Naive thymus-derived CD4-positive, alpha-beta T cell (primary cell): ENCODE results near the gene MECP2. TPM values are rescaled to one million over a fixed set of nuclear protein-coding genes. Genes with fewer than 3 reads are reported as not detected.

ENCODE experiments used
- ATAC-seq: fragments of 150-1000 bp; cut with Tn5 transposase; 2 replicates; pipeline ENCODE4 v1.10.0; 2021; ENCODE audit warnings: mild to moderate bottlenecking, moderate library complexity
- CTCF ChIA-PET: fragments of 350-600 bp; sonication (Branson Sonifier 250); formaldehyde crosslinking; loops from one replicate; lab custom pipeline; 2021; ENCODE audit warnings: antibody characterized with exemption; lab: Charles Lee
- POLR2A ChIA-PET: fragments of 350-600 bp; sonication (Branson Sonifier 250); formaldehyde crosslinking; loops from one replicate; lab custom pipeline; 2021; ENCODE audit warnings: antibody characterized with exemption, inconsistent platforms; lab: Charles Lee
- DNase-seq, 9 donors: peaks; one replicate each; pipeline versions ENCODE4 v3.0.0 to v3.0.0-alpha.2; 2020 to 2022; ENCODE audit warnings: mixed read lengths in 1 of 9
- H3K27ac ChIP-seq: one replicate; pipeline ENCODE4 v1.7.0; 2013; ENCODE audit warnings: mild to moderate bottlenecking, low read depth, low read length, moderate library complexity
- H3K27me3 ChIP-seq, 2 donors: one replicate each; pipeline ENCODE4 v1.7.0; 2013; ENCODE audit warnings: low read length in 2 of 2, mild to moderate bottlenecking in 2 of 2, moderate library complexity in 2 of 2; ENCODE audit not compliant: control insufficient read depth in 2 of 2, insufficient read depth in 2 of 2
- H3K36me3 ChIP-seq, 3 experiments: 1 replicate in 2 of 3; 2 replicates in 1 of 3; pipeline ENCODE4 v1.7.0; 2013; ENCODE audit warnings: low read length in 3 of 3, mild to moderate bottlenecking in 3 of 3, moderate library complexity in 1 of 3; ENCODE audit not compliant: insufficient read depth in 3 of 3, control insufficient read depth in 2 of 3
- H3K4me1 ChIP-seq, 2 donors: one replicate each; pipeline ENCODE4 v1.7.0; 2013; ENCODE audit warnings: low read length in 2 of 2, mild to moderate bottlenecking in 2 of 2, moderate library complexity in 1 of 2; ENCODE audit not compliant: control insufficient read depth in 2 of 2, insufficient read depth in 2 of 2
- H3K4me3 ChIP-seq: 2 replicates; pipeline ENCODE4 v1.7.0; 2013; ENCODE audit warnings: mild to moderate bottlenecking, low read length
- H3K9me3 ChIP-seq, 3 experiments: 1 replicate in 2 of 3; 2 replicates in 1 of 3; pipeline ENCODE4 v1.7.0; 2013; ENCODE audit warnings: low read length in 3 of 3; ENCODE audit not compliant: control insufficient read depth in 2 of 3
- H3K27ac Mint-ChIP-seq, 9 donors: one replicate each; pipeline ENCODE4 v1.8.0; 2020 to 2022; ENCODE audit warnings: mixed read lengths in 9 of 9, mild to moderate bottlenecking in 8 of 9, moderate library complexity in 5 of 9, inconsistent platforms in 2 of 9
- H3K27me3 Mint-ChIP-seq, 5 donors: one replicate each; pipeline ENCODE4 v1.8.0; 2021 to 2022; ENCODE audit warnings: mixed read lengths in 5 of 5, mild to moderate bottlenecking in 1 of 5
- H3K36me3 Mint-ChIP-seq, 5 donors: one replicate each; pipeline ENCODE4 v1.8.0; 2020 to 2022; ENCODE audit warnings: mixed read lengths in 5 of 5, mild to moderate bottlenecking in 3 of 5, inconsistent platforms in 1 of 5
- H3K4me1 Mint-ChIP-seq, 7 donors: one replicate each; pipeline ENCODE4 v1.8.0; 2020 to 2022; ENCODE audit warnings: mixed read lengths in 7 of 7, mild to moderate bottlenecking in 3 of 7, inconsistent platforms in 1 of 7
- H3K4me3 Mint-ChIP-seq, 10 donors: one replicate each; pipeline ENCODE4 v1.8.0; 2020 to 2022; ENCODE audit warnings: mild to moderate bottlenecking in 10 of 10, mixed read lengths in 10 of 10, moderate library complexity in 6 of 10, inconsistent platforms in 2 of 10
- H3K9me3 Mint-ChIP-seq, 11 donors: one replicate each; pipeline ENCODE4 v1.8.0; 2020 to 2022; ENCODE audit warnings: mixed read lengths in 11 of 11, mild to moderate bottlenecking in 4 of 11, inconsistent platforms in 1 of 11, moderate library complexity in 1 of 11
- intact Hi-C, 2 donors: fragments of 100-400 bp; cut with micrococcal nuclease; formaldehyde crosslinking; loops; one replicate each; pipeline ENCODE4 v1.15.1; 2023
- polyA plus RNA-seq, 2 donors: library from polyadenylated mRNA; unstranded; fragments of 300-500 nt; fragmentation: Illumina TruSeq; gene quantifications; one replicate each; pipeline ENCODE4 v1.2.3, GENCODE V29; 2021
- total RNA-seq, 6 experiments: library from RNA in 5 of 6; stranded (reverse) in 5 of 6; gene quantifications; 1 replicate in 5 of 6; 2 replicates in 1 of 6; pipeline ENCODE4 v1.2.3 and lab custom pipeline; 2021 to 2026

MECP2 gene
- total and polyA plus RNA-seq, 7 experiments from 2014 or later, result 12.1 to 155 (median 97.9) TPM

DNA sequence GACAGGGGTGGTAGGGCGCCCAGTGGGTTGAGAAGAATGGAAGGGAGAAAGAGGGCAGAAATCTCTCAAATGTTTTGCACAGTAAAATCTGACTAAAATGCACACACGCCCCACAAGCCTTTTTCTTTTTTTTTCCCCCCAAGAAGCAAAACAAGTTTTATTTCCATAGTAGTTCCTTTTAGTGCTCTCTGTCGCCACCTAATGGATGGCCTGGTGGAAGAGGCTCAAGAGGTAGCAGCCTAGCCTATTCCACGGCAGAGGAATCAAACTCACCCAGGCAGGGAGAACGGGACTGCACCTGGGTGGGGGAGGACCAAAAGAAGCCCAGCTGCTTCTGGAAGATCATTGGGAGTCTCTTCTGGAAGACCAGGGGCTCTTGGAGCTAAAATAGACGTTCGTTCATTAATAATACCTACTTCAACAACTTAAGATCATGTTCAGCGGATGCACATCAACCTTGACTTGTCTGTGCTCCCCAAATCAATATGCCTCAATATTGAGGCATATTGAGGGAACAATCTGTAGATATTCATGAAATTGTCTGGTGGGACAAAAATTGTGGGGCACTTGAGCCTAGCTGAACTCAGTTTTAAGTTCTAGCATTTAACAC, 46.2 kb downstream of the MECP2 start:
- DNase-seq (peak; percentile 33 to 76 (median 66)), ATAC-seq (peak; percentile 87)
- Histone ChIP-seq H3K36me3 (peaks cover 0 to 49% (median 7%) of the 10 kb centered on the region in 3 experiments), H3K4me1 (no peaks in the 10 kb centered on the region), H3K9me3 (no peaks in the 10 kb centered on the region), H3K27ac (peak overlapping the region; percentile 11), H3K4me3 (no peak overlapping the region), H3K27me3 (no peaks in the 10 kb centered on the region)
- POLR2A ChIA-PET, result no interaction called here
- intact Hi-C loops, result loop anchor here (1.0 to 10.0 kb wide), 5 partner anchors 38 to 287 kb away; partner anchors contain the start of genes ARHGAP4 (in 1 of the 2) and PLXNB3 (in 1 of the 2)
- peaks cover 30 to 56% (median 47%) of the 10 kb centered on the region in 7 donors for H3K4me1 Mint-ChIP-seq
- H3K36me3 Mint-ChIP-seq, result peaks cover 0 to 27% (median 11%) of the 10 kb centered on the region in 5 donors
- peaks cover 0 to 1% (median 0%) of the 10 kb centered on the region in 11 donors for H3K9me3 Mint-ChIP-seq
- CTCF ChIA-PET, result interaction anchor here (0.7 kb wide), 1 partner anchor 41 kb away, joined by 3 read pairs; no protein-coding TSS in a partner anchor
- H3K27ac Mint-ChIP-seq, result peak overlapping the region in 8 of 9 donors; percentile 20 to 84 (median 49)
- H3K4me3 Mint-ChIP-seq, result peak overlapping the region in 5 of 10 donors; percentile 21 to 45 (median 30)
- no peaks in the 10 kb centered on the region for H3K27me3 Mint-ChIP-seq

DNA sequence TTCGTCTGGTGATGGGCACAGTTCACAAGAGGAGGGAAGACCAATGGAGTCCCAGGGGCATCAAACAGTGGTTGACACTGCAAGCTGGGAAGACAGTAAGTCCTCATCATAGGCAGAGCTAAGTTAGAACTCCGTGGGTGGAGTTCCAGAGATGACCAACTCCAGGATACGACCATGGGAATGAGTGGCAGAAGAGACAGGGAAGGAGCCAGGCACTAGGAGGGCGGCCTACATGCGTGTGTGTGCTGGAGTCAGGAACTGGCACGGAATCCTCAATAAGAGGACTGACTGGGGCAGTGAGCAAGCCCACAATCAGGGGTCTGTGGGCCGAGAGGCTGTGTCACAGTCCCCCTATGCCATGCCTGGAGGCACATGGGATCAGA, 47.4 kb downstream of the MECP2 start:
- no peaks in the 10 kb centered on the region for H3K4me1 ChIP-seq
- H3K27me3 ChIP-seq, result no peaks in the 10 kb centered on the region
- DNase-seq, result no peak
- no peak for ATAC-seq
- ChIA-PET POLR2A (no interaction called here), CTCF (interaction anchor here (0.5 kb wide), 1 partner anchor 73 kb away, joined by 3 read pairs; no protein-coding TSS in a partner anchor)
- H3K27me3 Mint-ChIP-seq, result no peaks in the 10 kb centered on the region
- no peaks in the 10 kb centered on the region for H3K9me3 ChIP-seq
- no peak overlapping the region for H3K4me3 ChIP-seq
- H3K27ac ChIP-seq, result no peak overlapping the region
- intact Hi-C loops, result loop anchor here (2.0 to 10.0 kb wide), 3 partner anchors 37 to 285 kb away; partner anchors contain the start of genes ARHGAP4 (in 1 of the 2) and PLXNB3 (in 1 of the 2)
- H3K4me3 Mint-ChIP-seq, result no peak overlapping the region
- H3K36me3 Mint-ChIP-seq, result peaks cover 0 to 31% (median 11%) of the 10 kb centered on the region in 5 donors
- H3K36me3 ChIP-seq, result peaks cover 0 to 49% (median 7%) of the 10 kb centered on the region in 3 experiments
- peaks cover 30 to 52% (median 46%) of the 10 kb centered on the region in 7 donors for H3K4me1 Mint-ChIP-seq
- peaks cover 0 to 1% (median 0%) of the 10 kb centered on the region in 11 donors for H3K9me3 Mint-ChIP-seq
- peak overlapping the region in 6 of 9 donors; percentile 25 to 86 (median 56) for H3K27ac Mint-ChIP-seq

DNA sequence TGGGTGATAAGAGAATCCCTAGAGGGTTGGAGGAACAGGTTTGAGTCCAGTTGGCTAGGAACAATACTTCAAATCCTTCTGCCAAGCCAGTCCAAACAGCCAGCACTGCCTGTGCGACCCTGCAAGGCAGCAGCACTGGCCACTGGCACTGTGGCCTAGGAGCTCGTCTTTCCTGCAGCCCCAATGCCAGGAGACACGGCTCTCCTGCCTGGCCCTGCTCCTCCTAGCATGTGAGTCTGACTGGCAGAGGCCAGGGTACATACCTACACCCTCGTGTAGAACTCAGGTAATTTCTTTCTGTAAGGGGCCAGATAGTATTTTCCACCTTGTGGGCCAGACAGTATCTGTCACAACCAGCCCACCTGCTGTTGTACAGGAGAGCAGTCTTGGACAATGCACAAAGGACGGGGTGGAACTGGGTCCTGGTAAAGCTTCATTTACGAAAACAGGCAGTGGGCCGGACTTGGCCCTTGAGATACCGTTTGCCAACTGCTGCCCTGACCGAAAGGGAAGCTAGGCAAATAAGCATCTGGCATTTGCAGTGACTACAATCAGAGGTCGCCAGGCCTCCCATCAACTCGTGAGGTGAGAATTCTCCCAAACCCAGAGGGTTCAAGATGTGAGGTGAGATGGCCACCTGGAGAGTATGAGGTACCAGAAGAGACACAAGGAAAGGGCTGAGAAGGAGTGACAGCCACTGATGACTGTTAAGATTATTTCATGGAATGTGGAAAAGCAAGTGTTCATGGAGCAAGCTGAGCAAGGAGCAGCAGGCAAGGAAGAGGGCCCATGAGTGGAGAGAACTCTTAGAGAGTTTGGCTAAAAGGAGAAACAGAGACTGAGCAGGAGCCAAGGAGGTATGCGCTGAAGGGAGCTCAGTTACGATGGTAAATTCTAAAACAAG, 48.1 kb downstream of the MECP2 start:
- H3K36me3 Mint-ChIP-seq, result peaks cover 0 to 31% (median 11%) of the 10 kb centered on the region in 5 donors
- H3K27me3 ChIP-seq, result no peaks in the 10 kb centered on the region

DNA sequence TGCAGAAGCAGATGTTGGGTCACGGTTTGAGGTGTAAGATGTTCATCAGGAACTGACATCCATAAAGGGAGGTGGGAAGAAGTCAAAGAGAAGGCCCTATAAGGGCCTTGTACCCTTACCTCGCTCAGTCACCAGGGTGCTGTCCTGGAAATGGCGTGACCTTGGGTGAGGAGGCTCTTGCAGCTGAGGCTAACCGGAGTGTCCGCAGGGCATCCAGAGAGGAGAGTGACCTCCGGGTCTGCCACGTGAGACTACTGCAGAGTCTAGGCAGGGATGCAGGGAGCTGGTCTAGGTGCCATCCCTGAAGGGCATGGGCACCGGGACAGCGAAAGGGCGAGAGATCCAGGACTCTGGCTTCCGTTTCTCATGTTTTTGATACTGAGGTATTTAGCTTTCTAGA, 49.1 kb downstream of the MECP2 start:
- no peaks in the 10 kb centered on the region for H3K27me3 Mint-ChIP-seq
- Histone ChIP-seq H3K36me3 (peaks cover 0 to 47% (median 7%) of the 10 kb centered on the region in 3 experiments), H3K4me3 (no peak overlapping the region), H3K4me1 (no peaks in the 10 kb centered on the region), H3K27ac (no peak overlapping the region), H3K27me3 (no peaks in the 10 kb centered on the region), H3K9me3 (no peaks in the 10 kb centered on the region)
- ChIA-PET CTCF (interaction anchor here (2.5 kb wide), 1 partner anchor 35 kb away, joined by 5 read pairs; no protein-coding TSS in a partner anchor), POLR2A (interaction anchor here (0.8 kb wide), 1 partner anchor 28 kb away, joined by 4 read pairs; no protein-coding TSS in a partner anchor)
- DNase-seq (no peak), ATAC-seq (no peak)
- peaks cover 30 to 60% (median 51%) of the 10 kb centered on the region in 7 donors for H3K4me1 Mint-ChIP-seq
- H3K9me3 Mint-ChIP-seq, result peaks cover 0 to 1% (median 0%) of the 10 kb centered on the region in 11 donors
- intact Hi-C loops, result no loop called here
- peak overlapping the region in 1 of 10 donors; percentile 28 for H3K4me3 Mint-ChIP-seq
- H3K27ac Mint-ChIP-seq, result peak overlapping the region in 2 of 9 donors; percentile 4 to 47
- peaks cover 0 to 31% (median 11%) of the 10 kb centered on the region in 5 donors for H3K36me3 Mint-ChIP-seq

More for the DNA sequence above, 48.1 kb downstream of the MECP2 start:
- ATAC-seq, result no peak
- H3K36me3 ChIP-seq, result peaks cover 0 to 49% (median 7%) of the 10 kb centered on the region in 3 experiments
- DNase-seq, result no peak
- ChIA-PET CTCF (interaction anchor here (0.5 kb wide), 1 partner anchor 73 kb away, joined by 3 read pairs; no protein-coding TSS in a partner anchor), POLR2A (interaction anchor here (0.8 kb wide), 1 partner anchor 29 kb away, joined by 4 read pairs; no protein-coding TSS in a partner anchor)
- no peaks in the 10 kb centered on the region for H3K9me3 ChIP-seq
- Mint-ChIP-seq H3K9me3 (peaks cover 0 to 1% (median 0%) of the 10 kb centered on the region in 11 donors), H3K27ac (peak overlapping the region in 7 of 9 donors; percentile 6 to 86 (median 39)), H3K4me3 (no peak overlapping the region), H3K27me3 (no peaks in the 10 kb centered on the region), H3K4me1 (peaks cover 30 to 55% (median 50%) of the 10 kb centered on the region in 7 donors)
- intact Hi-C loops, result loop anchor here (2.0 to 10.0 kb wide), 3 partner anchors 37 to 285 kb away; partner anchors contain the start of genes ARHGAP4 (in 1 of the 2) and PLXNB3 (in 1 of the 2)
- H3K4me3 ChIP-seq, result no peak overlapping the region
- no peak overlapping the region for H3K27ac ChIP-seq
- H3K4me1 ChIP-seq, result no peaks in the 10 kb centered on the region

DNA sequence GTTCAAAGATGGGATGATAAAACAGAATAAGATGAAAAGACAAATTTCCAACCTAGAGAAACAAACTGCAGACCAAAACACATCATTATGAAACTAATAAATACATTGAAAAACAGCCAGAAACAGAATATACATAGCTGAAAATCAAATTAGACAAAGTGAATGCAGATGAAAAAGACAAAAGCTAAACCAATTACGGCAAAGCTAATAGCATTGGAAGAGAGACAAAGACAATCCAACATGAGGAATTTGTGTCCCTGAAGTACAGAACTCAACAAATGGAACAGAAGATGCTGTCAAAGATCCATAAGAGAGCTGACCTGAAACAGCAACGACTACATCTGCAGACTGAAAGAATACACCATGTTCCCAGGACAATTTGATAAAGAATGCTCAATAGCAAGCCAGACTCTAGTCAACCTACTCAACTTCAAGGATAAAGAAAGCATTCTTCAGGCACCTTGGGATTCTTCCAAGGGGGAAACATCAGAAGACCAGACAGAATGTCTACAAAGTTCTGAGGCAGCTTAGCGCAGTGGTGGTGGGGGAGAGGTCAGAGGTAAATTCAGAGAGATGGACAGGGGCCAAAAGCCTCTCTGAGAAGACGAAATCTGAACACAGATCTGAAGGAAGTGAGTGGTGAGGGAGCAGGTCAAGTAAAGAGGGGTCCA, 50.4 kb downstream of the MECP2 start:
- intact Hi-C loops, result no loop called here
- no peak for ATAC-seq
- CTCF ChIA-PET, result interaction anchor here (2.5 kb wide), 1 partner anchor 33 kb away, joined by 5 read pairs; no protein-coding TSS in a partner anchor
- DNase-seq, result no peak
- Histone ChIP-seq H3K4me1 (no peaks in the 10 kb centered on the region), H3K4me3 (no peak overlapping the region), H3K27me3 (no peaks in the 10 kb centered on the region), H3K9me3 (no peaks in the 10 kb centered on the region), H3K27ac (no peak overlapping the region), H3K36me3 (peaks cover 0 to 41% (median 7%) of the 10 kb centered on the region in 3 experiments)
- H3K27ac Mint-ChIP-seq, result peak overlapping the region in 8 of 9 donors; percentile 6 to 67 (median 22)
- POLR2A ChIA-PET, result no interaction called here
- H3K4me3 Mint-ChIP-seq, result peak overlapping the region in 1 of 10 donors; percentile 11
- H3K36me3 Mint-ChIP-seq, result peaks cover 0 to 30% (median 11%) of the 10 kb centered on the region in 5 donors
- peaks cover 30 to 63% (median 56%) of the 10 kb centered on the region in 7 donors for H3K4me1 Mint-ChIP-seq
- peaks cover 0 to 1% (median 0%) of the 10 kb centered on the region in 11 donors for H3K9me3 Mint-ChIP-seq
- no peaks in the 10 kb centered on the region for H3K27me3 Mint-ChIP-seq
